Lower lobe of right lung (tissue), 2 donors: ENCODE measurements around the gene RNF44. TPM values are rescaled to one million over a fixed set of nuclear protein-coding genes. Genes with fewer than 3 reads are reported as not detected.

Source experiments
- ATAC-seq, 2 donors: fragments of 200-7000 bp; cut with Tn5 transposase; one replicate each; pipeline ENCODE4 v1.9.1; 2020 to 2022; ENCODE audit warnings: mild to moderate bottlenecking in 2 of 2, moderate library complexity in 2 of 2
- DNase-seq: peaks from one replicate; pipeline ENCODE4 v3.0.0-alpha.2; 2020
- H3K27ac ChIP-seq: fragments of 200-600 bp; one replicate; pipeline ENCODE4 v1.8.0; 2022
- H3K27me3 ChIP-seq: fragments of 200-600 bp; one replicate; pipeline ENCODE4 v1.8.0; 2022; ENCODE audit warnings: low read depth
- H3K36me3 ChIP-seq: fragments of 200-600 bp; one replicate; pipeline ENCODE4 v1.8.0; 2022; ENCODE audit warnings: mild to moderate bottlenecking
- H3K4me1 ChIP-seq: fragments of 200-600 bp; one replicate; pipeline ENCODE4 v1.8.0; 2022
- H3K4me3 ChIP-seq: fragments of 200-600 bp; one replicate; pipeline ENCODE4 v1.8.0; 2022; ENCODE audit warnings: mild to moderate bottlenecking
- H3K9me3 ChIP-seq: fragments of 200-600 bp; one replicate; pipeline ENCODE4 v1.8.0; 2022
- CTCF ChIP-seq: fragments of 200-600 bp; IDR thresholded peaks from one replicate; pipeline ENCODE4 v1.8.0; 2022; ENCODE audit warnings: antibody characterized with exemption, mild to moderate bottlenecking
- intact Hi-C: fragments of 100-400 bp; cut with DNase I; formaldehyde crosslinking; loops from one replicate; pipeline ENCODE4 v1.11.0; 2022
- total RNA-seq: library from RNA; stranded (reverse); fragmentation: NEBNext Ultra II Directional; extraction: Animal tissue kit (Norgen Biotek cat#: 25700); gene quantifications from one replicate; pipeline ENCODE4 v1.2.1, GENCODE V29; 2021
- donor health status: DM: no; HTN: yes; CAD: no; lungs with severe emphysema.

Gene RNF44
- total RNA-seq, 1 donor from 2014 or later, result 55.1 TPM

GRCh38 chr5:176524138-176524537, 13.1 kb downstream of the RNF44 start:
- TF ChIP-seq CTCF, result no peak
- H3K36me3 ChIP-seq, result peaks cover 22% of the 10 kb centered on the region
- no peak overlapping the region for H3K27ac ChIP-seq
- intact Hi-C loops, result no loop called here
- no peak overlapping the region for H3K4me3 ChIP-seq
- DNase-seq (no peak), ATAC-seq (no peak)
- H3K9me3 ChIP-seq, result no peaks in the 10 kb centered on the region
- H3K27me3 ChIP-seq, result no peaks in the 10 kb centered on the region
- H3K4me1 ChIP-seq, result no peaks in the 10 kb centered on the region

GRCh38 chr5:176521699-176522263, 15.4 kb downstream of the RNF44 start:
- H3K27ac ChIP-seq, result no peak overlapping the region
- no peaks in the 10 kb centered on the region for H3K4me1 ChIP-seq
- H3K9me3 ChIP-seq, result no peaks in the 10 kb centered on the region
- no peak for ATAC-seq
- no peak overlapping the region for H3K4me3 ChIP-seq
- peaks cover 4% of the 10 kb centered on the region for H3K36me3 ChIP-seq
- intact Hi-C loops, result no loop called here
- TF ChIP-seq CTCF, result no peak
- DNase-seq, result no peak
- H3K27me3 ChIP-seq, result no peaks in the 10 kb centered on the region

- Histone ChIP-seq H3K36me3 (peaks cover 4% of the 10 kb centered on the region), H3K27me3 (no peaks in the 10 kb centered on the region), H3K27ac (no peak overlapping the region), H3K4me1 (no peaks in the 10 kb centered on the region), H3K4me3 (no peak overlapping the region), H3K9me3 (no peaks in the 10 kb centered on the region)
- TF ChIP-seq CTCF, result no peak
- intact Hi-C loops, result no loop called here
- no peak for DNase-seq
- ATAC-seq, result no peak
These were observed 15.9 kb downstream of the RNF44 start for GRCh38 chr5:176521286-176521685.

GRCh38 chr5:176519810-176520720, 17.1 kb downstream of the RNF44 start:
- no peaks in the 10 kb centered on the region for H3K36me3 ChIP-seq
- no peak for TF ChIP-seq CTCF
- no peak overlapping the region for H3K4me3 ChIP-seq
- ATAC-seq (no peak), DNase-seq (no peak)
- no peak overlapping the region for H3K27ac ChIP-seq
- H3K27me3 ChIP-seq, result no peaks in the 10 kb centered on the region
- H3K9me3 ChIP-seq, result no peaks in the 10 kb centered on the region
- intact Hi-C loops, result no loop called here
- no peaks in the 10 kb centered on the region for H3K4me1 ChIP-seq

- Histone ChIP-seq H3K4me1 (no peaks in the 10 kb centered on the region), H3K4me3 (no peak overlapping the region), H3K9me3 (no peaks in the 10 kb centered on the region), H3K27me3 (no peaks in the 10 kb centered on the region), H3K36me3 (no peaks in the 10 kb centered on the region), H3K27ac (no peak overlapping the region)
- ATAC-seq, result no peak
- TF ChIP-seq CTCF, result no peak
- DNase-seq, result no peak
- intact Hi-C loops, result no loop called here
These were observed 20.0 kb downstream of the RNF44 start for GRCh38 chr5:176517053-176517661.
